Erythroblast (primary cell): Measurements from ENCODE around the gene INF2.
"Not testable (repeated sequence)": the region's sequence is repeated elsewhere in the genome, so short reads cannot be mapped to it uniquely, and the experiment has no call there.

Experiments
- DNase-seq, 2 experiments: peaks; one replicate each; lab custom pipeline; 2025; lab: John Stamatoyannopoulos, UW
- GATA1 ChIP-seq: IDR thresholded peaks from 2 replicates; pipeline ENCODE4 v1.6.1; 2011; ENCODE audit warnings: low read depth, mild to moderate bottlenecking, control low read depth, low read length, moderate library complexity
- POLR2A ChIP-seq: IDR thresholded peaks from 2 replicates; pipeline ENCODE4 v1.6.1; 2011; ENCODE audit warnings: mild to moderate bottlenecking, low read length

Gene INF2

DNA sequence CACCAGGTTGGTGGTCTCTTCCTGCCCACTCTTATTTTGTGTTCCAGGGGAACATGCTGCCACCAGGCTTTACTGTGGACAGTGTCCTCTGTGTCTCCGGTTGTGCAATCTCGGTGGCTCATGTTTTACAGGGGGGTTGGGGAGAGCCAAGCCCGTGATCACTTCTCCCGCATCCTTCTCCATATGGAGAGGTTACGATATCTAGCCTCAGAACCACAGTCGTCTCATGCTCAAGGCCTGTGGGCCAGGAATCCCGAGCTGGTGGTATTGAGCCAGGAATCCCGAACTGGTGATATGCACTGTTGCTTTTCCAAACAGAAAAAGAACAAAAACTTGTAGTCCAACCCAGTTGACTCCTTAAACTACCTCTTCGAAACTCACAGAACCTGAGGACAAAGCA lies 37.0 kb upstream of the INF2 start:
- no peak for DNase-seq
- TF ChIP-seq POLR2A, result no peak
- TF ChIP-seq GATA1, result no peak

DNA sequence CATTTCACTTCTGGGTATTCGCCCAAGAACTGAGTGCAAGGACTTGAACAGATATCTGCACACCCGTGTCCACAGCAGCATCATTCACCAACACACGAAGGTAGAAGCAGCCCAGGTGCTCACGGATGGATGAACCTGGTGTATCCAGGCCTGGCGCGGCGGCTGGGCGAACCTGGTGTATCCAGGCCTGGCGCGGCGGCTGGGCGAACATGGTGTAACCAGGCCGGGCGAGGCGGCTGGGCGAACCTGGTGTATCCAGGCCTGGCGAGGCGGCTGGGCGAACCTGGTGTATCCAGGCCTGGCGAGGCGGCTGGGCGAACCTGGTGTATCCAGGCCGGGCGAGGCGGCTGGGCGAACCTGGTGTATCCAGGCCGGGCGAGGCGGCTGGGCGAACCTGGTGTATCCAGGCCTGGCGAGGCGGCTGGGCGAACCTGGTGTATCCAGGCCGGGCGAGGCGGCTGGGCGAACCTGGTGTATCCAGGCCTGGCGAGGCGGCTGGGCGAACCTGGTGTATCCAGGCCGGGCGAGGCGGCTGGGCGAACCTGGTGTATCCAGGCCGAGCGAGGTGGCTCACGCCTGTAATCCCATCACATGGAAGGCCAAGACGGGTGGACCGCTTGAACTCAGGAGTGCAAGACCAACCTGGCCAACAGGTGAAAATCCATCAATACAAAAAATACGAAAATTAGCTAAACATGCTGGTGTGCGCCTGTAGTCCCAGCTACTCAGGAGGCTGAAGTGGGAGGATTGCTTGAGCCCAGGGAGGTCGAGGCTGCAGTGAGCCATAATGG lies 36.1 kb upstream of the INF2 start:
- not testable (repeated sequence) for DNase-seq

DNA sequence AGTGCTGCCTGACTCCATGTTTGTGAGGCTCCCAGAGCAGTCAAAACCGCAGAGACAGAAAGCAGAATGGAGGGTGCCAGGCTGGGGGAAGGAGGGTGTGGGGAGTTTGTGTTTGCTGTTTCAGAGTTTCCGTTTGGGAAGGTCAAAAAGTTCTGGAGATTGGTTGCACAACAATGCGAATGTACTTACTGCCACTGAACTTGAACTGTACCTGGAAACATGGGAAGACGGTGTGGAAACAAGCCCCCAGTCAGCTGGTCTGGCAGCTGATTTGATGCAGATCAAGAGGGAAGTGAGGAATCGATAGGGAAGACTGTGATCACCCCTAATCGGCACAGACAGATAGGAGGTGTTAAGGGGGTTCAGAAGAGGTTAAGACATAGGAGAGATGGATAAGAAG lies 35.3 kb upstream of the INF2 start:
- TF ChIP-seq POLR2A (no peak), GATA1 (no peak)
- DNase-seq, result no peak

DNA sequence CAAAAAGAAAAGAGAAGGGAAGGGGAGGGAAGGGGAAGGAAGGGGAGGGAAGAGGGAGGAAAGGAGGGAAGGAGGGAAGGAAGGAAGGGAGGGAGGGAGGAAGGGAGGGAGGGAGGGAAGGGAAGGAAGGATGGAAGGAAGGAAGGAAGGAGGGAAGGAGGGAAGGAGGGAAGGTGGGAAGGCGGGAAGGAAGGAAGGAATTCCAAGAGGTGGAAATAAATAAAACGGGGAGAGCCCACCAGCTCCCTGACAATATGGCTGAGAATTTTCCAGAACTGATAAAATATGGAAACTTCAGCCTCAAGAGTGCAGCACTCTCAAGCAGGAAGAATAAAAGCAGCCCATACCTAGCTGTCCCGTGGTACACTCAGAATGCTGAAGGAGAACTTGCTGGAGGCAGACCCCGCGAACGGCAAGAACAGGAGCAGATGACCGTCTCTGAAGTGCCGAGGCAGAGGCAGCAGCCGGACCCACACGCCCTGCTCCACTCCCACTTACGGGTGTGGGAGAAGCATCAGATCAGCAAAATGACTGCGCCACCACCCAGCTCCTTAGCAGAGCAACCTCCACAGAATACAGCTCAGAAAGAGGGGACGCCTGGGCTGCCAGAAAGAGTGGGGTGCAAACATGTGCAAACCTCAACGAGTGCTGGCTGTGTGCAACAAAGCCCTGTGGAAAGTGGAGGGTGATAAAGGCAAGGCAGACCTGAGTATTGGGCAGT lies 34.1 kb upstream of the INF2 start:
- DNase-seq, result no peak
- TF ChIP-seq GATA1 (no peak), POLR2A (no peak)

DNA sequence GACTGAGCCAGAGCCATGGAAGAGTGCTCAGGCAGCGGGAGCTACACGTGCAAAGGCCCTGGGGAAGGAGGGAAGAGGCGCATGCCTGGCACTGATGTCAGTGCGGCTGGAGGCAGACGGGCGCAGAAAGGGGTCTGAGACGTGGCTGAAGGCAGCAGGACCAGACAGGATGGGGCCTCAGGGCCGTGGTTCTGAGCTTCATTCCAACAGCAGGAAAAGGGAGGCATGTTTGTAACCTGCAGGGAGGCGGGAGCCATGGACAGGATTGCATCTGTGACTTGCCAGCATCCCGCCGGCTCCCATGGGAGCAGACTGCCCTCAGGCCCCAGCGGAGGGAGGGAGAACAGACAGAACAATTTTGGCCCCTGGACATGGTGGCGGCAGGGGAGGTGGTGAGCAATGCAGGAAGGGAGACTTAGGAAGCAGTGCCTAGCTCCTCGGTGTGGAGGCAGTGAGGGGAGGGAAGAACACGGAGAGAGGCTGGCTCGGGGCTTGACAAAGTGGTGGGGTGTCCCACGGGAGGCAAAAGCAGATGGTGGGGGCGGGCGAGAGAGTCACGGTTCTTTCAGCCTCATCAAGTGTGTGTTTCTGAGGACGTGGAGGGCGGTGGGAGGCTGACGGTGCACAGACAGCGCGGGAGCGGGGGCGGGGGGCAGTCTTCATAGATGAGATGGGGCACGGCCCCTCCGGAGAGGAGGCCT lies 33.3 kb upstream of the INF2 start:
- no peak for DNase-seq

DNA sequence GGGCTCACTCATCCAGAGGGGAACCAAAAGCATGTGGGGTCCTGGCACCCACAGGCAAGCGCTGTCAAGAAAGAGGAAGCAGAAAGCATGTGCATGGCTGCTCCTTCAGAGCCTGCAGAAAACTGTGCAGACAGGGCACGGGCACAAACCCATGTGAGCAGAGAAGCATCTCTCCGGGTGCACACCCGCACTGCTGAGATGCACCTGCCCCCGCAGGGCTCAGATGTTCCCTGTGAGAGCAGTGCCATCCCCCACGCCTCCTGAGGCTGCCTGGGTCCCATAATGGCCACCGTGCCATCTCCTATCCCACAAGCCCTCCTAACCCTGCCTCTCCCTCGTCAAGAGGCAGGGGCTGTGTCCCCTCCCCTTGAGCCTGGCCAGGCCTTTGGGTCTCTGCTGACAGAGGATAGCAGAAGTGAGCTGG lies 32.3 kb upstream of the INF2 start:
- no peak for TF ChIP-seq GATA1
- no peak for TF ChIP-seq POLR2A
- DNase-seq, result no peak

More for the DNA sequence above, 33.3 kb upstream of the INF2 start:
- TF ChIP-seq GATA1, result no peak
- no peak for TF ChIP-seq POLR2A

DNA sequence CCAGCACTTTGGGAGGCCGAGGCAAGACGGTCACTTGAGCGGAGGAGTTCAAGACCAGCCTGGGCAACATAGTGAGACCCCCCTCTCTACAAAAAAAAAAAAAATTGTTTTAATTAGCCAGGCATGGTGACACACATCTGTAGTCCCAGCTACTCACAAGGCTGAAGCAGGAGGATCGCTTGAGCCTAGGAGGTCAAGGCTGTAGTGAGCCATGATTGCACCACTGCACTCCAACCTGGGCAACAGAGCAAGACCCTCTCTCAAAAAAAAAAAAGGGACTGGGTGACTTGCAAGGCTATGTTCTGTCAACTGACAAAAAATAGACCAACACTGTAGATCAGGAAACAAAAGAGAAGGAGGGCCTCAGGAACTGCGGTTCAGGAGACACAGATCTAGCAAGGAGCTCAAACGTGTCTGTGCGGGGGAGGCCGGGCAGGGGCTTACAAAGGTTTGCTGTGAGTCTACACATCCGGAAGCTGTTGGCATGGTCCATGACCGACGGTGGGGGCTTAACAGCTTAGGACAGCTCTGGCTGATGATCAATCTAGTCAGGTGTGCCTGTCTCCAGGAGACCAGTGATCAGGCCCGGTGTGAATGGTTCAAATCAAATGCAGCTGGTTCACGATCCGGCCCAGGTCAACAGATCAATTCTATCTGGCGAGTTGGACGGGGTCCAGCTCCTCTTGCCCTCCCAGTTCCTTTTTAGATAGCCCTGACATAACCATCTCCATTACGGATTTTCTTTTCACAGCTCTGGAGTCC lies 31.7 kb upstream of the INF2 start:
- DNase-seq, result no peak
- no peak for TF ChIP-seq POLR2A
- TF ChIP-seq GATA1, result no peak

DNA sequence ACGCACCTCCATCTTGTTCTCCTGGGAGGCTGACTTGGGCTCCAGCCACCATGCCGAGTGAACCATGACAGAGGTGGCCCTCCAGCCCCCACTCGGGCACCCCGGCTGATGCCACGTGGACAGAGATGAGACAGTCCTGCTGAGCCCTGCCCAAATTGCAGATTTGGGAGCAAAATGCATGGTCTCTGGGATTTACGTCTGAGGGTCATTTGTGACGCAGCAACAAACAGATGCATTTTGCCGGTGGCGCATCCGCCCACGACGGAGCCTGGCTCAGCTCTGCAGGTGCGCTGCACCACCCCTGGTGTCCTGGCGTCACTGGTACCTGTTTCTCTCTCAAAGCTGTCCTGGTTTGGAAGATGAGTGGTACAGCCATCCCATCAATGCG lies 31.1 kb upstream of the INF2 start:
- TF ChIP-seq POLR2A (no peak), GATA1 (no peak)
- no peak for DNase-seq

DNA sequence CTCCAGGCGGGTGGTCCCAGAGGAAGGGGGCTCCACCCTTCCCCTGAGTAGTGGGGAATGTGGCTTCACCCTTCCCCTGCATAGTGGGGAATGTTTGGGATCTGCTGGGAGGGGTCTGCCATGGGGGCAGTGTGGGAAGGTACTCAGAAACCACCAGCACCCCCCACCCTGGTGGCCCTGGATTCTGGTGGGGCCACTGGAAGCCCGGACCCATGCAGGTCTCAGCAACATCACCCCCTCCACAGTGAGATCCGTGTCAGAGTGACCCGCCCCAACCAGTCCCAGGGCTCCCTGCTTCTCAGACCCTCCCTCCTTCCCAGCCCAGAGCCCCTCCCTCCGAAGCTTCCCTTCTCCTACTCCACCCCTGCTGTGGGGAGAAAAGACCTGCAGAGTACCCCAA lies 30.3 kb upstream of the INF2 start:
- DNase-seq, result no peak
- no peak for TF ChIP-seq POLR2A
- no peak for TF ChIP-seq GATA1

DNA sequence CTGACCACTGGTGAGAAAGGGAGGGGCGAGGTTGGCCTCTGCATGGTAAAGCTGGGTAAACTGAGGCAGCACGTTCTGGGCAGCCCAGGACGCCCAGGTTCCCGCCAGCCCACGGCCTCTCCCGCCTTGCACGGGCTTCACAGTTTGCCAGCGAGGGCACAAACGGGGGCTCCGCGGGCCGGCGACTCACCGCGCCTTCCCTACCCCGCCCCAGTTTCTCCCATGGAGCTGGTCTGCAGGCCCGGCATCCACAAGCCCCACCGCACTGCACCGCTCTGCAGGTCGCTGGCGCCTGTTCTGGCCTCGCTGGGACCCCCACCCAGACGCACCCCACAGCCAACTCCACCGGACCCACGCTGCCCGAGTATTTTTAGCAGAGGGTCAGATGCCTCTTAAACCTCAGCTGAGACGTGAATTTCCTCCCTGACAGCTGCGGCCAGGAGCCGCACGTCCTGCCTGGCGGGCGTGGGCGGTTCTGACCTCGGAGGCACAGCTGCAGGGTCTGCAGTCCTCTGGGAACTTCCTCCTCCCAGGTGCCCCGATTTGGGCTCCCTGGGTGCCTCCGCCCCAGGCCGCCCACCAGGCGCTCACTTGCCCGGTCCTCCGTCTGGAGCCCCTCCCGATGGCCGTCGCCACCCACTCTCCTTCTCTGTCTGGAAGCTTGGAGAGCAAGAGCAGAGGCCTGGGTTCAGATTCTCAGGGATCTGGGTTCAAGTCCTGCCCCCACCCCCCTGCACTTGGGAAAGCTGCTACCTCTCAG lies 29.5 kb upstream of the INF2 start:
- TF ChIP-seq GATA1 (no peak), POLR2A (no peak)

DNA sequence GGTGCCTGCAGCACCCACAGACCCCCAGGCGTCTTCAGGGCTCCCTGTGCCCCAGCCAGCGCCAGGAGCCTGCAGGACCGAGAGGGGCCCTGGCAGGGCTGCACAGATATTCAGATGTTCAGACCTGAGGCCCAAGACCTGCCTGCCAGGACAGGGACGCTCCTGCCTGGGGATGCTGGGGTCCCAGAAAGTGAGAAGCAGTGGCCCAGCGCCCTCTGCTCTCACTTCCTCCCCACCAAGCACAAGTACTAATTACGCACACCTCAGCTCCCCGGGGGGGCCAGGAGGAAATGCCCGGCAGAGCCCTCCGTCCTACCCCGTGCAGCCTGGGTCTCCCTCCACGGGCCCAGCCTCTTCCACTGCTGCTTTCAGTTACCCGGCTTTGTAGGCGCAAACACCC lies 28.8 kb upstream of the INF2 start:
- TF ChIP-seq POLR2A (no peak), GATA1 (no peak)
- no peak for DNase-seq

More for the DNA sequence above, 29.5 kb upstream of the INF2 start:
- no peak for DNase-seq

DNA sequence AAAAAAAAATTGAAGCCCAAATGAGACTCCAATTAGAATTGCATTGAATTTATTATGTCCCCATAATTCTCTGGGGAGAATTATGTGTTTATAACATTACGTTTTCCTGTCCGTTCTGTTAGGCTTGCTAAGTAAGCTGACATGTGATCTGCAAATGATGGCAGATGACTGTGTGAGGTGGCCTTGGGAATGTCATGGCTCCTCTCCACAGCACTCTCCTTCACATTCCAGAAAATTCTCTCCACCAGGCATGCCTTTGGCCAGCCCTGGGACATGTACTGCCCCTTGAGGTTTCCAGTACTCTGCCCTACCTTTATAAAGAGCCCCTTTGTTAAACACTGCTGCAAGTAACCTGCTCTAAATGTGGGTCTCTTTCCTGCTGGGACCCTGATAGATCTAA lies 28.3 kb upstream of the INF2 start:
- TF ChIP-seq POLR2A, result no peak
- TF ChIP-seq GATA1, result no peak
- no peak for DNase-seq

DNA sequence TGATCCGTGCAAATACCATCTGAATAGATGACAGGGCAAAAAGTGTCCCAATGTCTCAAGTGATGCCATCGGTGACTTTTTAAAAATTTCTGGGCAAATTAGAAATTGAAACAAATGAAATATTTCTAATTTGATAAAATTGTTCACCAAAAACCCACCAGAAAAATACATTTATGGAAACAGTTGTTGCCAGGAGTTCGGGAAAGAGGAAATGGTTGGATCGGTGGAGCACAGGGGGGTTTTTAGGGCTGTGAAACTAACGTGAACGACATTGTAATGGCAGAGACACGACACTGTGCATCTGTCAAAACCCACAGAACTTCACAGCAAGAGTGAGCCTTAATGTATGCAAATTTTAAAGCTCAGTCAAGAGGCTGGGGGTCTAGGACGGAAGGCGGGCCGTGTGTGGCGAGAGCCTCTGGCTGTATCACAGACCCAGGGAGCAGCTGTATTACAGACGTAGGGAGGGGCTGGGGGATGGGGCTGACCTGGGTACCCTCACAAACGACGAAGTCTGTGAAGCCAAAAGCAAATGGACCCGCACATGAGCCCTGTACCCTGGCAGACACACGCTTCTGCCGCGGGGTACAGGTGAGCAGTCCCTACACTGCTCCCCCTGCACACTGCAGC lies 27.8 kb upstream of the INF2 start:
- DNase-seq, result not testable (repeated sequence)

DNA sequence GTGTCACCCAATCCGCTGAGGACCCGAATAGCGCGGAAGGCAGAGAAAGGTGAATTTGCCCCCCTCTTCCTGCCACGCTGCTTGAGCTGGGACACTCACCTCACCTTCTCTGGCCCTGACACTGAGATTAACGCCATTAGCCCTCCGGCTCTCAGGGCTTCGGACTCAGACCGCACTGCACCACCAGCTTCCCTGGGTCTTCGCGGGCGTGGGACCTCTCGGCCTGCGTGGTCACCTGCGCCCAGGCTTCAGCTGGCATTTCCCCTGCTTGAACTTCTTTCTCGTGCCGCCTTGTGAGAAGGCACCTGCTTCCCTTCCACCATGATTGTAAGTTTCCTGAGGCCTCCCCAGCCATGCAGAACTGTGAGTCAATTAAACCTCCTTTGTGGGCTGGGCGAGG lies 26.9 kb upstream of the INF2 start:
- not testable (repeated sequence) for DNase-seq
